OCI-LY1 (cell line): ENCODE measurements around the gene SLC16A3.

Experiments used
- CTCF ChIP-seq: fragments of 200-600 bp; sonication (generic), shearing (Covaris generic); IDR thresholded peaks from 2 replicates; pipeline ENCODE4 v1.5.1; 2017; ENCODE audit warnings: mild to moderate bottlenecking, antibody characterized with exemption, low read length, moderate library complexity, mixed read lengths
- EZH2 ChIP-seq: fragments of 200-600 bp; sonication (generic), shearing (Covaris generic); IDR thresholded peaks from 2 replicates; pipeline ENCODE4 v1.8.0; 2017; ENCODE audit warnings: borderline replicate concordance, mixed run types, mild to moderate bottlenecking, antibody characterized with exemption, low read length, moderate library complexity, mixed read lengths

- TF ChIP-seq CTCF (no peak), EZH2 (no peak)
These were observed 28.7 kb upstream of the SLC16A3 start for GRCh38 chr17:82200135-82200534.
